HEK293T (cell line): ENCODE data around the gene ATG13.

Experiments
- ARNT ChIP-seq: fragments of 450-650 bp; IDR thresholded peaks from 2 replicates; pipeline ENCODE4 v1.6.1; 2017; ENCODE audit warnings: mild to moderate bottlenecking
- BHLHE40 ChIP-seq: fragments of 450-650 bp; IDR thresholded peaks from 2 replicates; pipeline ENCODE4 v1.6.1; 2016; ENCODE audit warnings: mild to moderate bottlenecking, moderate library complexity, borderline replicate concordance
- ELF4 ChIP-seq: fragments of 450-650 bp; IDR thresholded peaks from 2 replicates; pipeline ENCODE4 v1.6.1; 2017; ENCODE audit warnings: antibody characterized with exemption
- FOXK2 ChIP-seq: fragments of 450-650 bp; IDR thresholded peaks from 2 replicates; pipeline ENCODE4 v1.6.1; 2016; ENCODE audit warnings: mild to moderate bottlenecking
- L3MBTL2 ChIP-seq: fragments of 450-650 bp; conservative IDR thresholded peaks from 2 replicates; pipeline ENCODE4 v1.6.1; 2016; ENCODE audit warnings: mild to moderate bottlenecking
- SP1 ChIP-seq: fragments of 450-650 bp; IDR thresholded peaks from 2 replicates; pipeline ENCODE4 v1.6.1; 2017
- SUZ12 ChIP-seq: fragments of 450-650 bp; IDR thresholded peaks from 2 replicates; pipeline ENCODE4 v1.6.1; 2016; ENCODE audit warnings: mild to moderate bottlenecking
- TARDBP ChIP-seq: fragments of 450-650 bp; IDR thresholded peaks from 2 replicates; pipeline ENCODE4 v1.6.1; 2016

DNA sequence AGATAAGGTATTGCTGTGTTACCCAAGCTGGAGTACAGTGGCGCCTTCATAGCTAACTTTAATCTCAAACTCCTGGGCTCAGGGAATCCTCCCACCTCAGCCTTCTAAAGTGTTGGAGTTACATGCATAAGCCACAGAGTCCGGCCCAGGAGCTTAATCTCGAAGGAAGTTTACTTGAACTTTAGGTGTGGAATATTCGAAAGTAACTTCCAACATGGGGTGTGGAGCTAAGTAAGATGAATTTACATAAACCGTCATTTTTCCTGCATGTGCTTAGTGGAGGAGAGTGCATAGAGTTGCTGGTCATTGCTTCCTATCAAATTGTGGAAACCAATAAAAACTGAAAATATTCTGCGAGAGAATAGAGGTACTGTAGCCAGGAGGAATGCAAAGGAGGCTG is 1.5 kb downstream of the ATG13 start:
- TF ChIP-seq FOXK2 = no peak
- no peak for TF ChIP-seq L3MBTL2
- TF ChIP-seq TARDBP = no peak
- no peak for TF ChIP-seq BHLHE40
- TF ChIP-seq SP1 = no peak
- TF ChIP-seq ARNT = no peak
- no peak for TF ChIP-seq SUZ12
- TF ChIP-seq ELF4 = no peak
